H9 (cell line): ENCODE data around the gene TRABD2B. TPM values are rescaled to one million over a fixed set of nuclear protein-coding genes. Genes with fewer than 3 reads are reported as not detected.

Experiments used
- DNase-seq: peaks from one replicate; pipeline ENCODE4 v3.0.0-alpha.2; 2017
- H2AFZ ChIP-seq: one replicate; pipeline ENCODE4 v1.6.1; 2013; ENCODE audit warnings: mild to moderate bottlenecking, low read length, control low read depth, moderate library complexity
- H2AK5ac ChIP-seq: 2 replicates; pipeline ENCODE4 v1.6.1; 2013; ENCODE audit warnings: low read length, control low read depth, mixed read lengths; ENCODE audit not compliant: insufficient read length
- H2BK120ac ChIP-seq: one replicate; pipeline ENCODE4 v1.6.1; 2013; ENCODE audit warnings: low read depth, mild to moderate bottlenecking, low read length, control low read depth, inconsistent platforms; ENCODE audit not compliant: poor library complexity, severe bottlenecking
- H2BK12ac ChIP-seq: 2 replicates; pipeline ENCODE4 v1.6.1; 2013; ENCODE audit warnings: low read length, control low read depth, mixed read lengths, low read depth; ENCODE audit not compliant: insufficient read length
- H2BK15ac ChIP-seq: 2 replicates; pipeline ENCODE4 v1.6.1; 2013; ENCODE audit warnings: low read depth, low read length, control low read depth
- H2BK20ac ChIP-seq: one replicate; pipeline ENCODE4 v1.6.1; 2013; ENCODE audit warnings: low read depth, mild to moderate bottlenecking, low read length, control low read depth, inconsistent platforms; ENCODE audit not compliant: poor library complexity, severe bottlenecking
- H2BK5ac ChIP-seq: 2 replicates; pipeline ENCODE4 v1.6.1; 2013; ENCODE audit warnings: low read length, control low read depth, mixed read lengths; ENCODE audit not compliant: insufficient read length
- H3K14ac ChIP-seq: 2 replicates; pipeline ENCODE4 v1.6.1; 2013; ENCODE audit warnings: low read length, control low read depth; ENCODE audit not compliant: insufficient read depth
- H3K18ac ChIP-seq: 2 replicates; pipeline ENCODE4 v1.6.1; 2013; ENCODE audit warnings: low read depth, mild to moderate bottlenecking, mixed read lengths, low read length, control low read depth; ENCODE audit not compliant: insufficient read length
- H3K23ac ChIP-seq: 2 replicates; pipeline ENCODE4 v1.6.1; 2013; ENCODE audit warnings: low read length, control low read depth, mixed read lengths, low read depth; ENCODE audit not compliant: insufficient read length
- H3K23me2 ChIP-seq: 2 replicates; pipeline ENCODE4 v1.6.1; 2013; ENCODE audit warnings: low read depth, mild to moderate bottlenecking, mixed read lengths, low read length, control low read depth; ENCODE audit not compliant: insufficient read length, poor library complexity, severe bottlenecking
- H3K27ac ChIP-seq: 2 replicates; pipeline ENCODE4 v1.5.1; 2013; ENCODE audit warnings: low read length, control low read depth, mixed read lengths, low read depth; ENCODE audit not compliant: insufficient read length
- H3K27me3 ChIP-seq: 2 replicates; pipeline ENCODE4 v1.6.1; 2013; ENCODE audit warnings: low read length, control low read depth, inconsistent platforms; ENCODE audit not compliant: insufficient read depth
- H3K4ac ChIP-seq: 2 replicates; pipeline ENCODE4 v1.6.1; 2013; ENCODE audit warnings: low read depth, mild to moderate bottlenecking, control low read depth, inconsistent platforms, low read length, moderate library complexity
- H3K4me1 ChIP-seq: 2 replicates; pipeline ENCODE4 v1.6.1; 2013; ENCODE audit warnings: low read length, control low read depth, inconsistent platforms; ENCODE audit not compliant: insufficient read depth
- H3K4me2 ChIP-seq: 2 replicates; pipeline ENCODE4 v1.6.1; 2013; ENCODE audit warnings: low read length, control low read depth, mixed read lengths; ENCODE audit not compliant: insufficient read length, insufficient read depth
- H3K56ac ChIP-seq: 2 replicates; pipeline ENCODE4 v1.6.1; 2013; ENCODE audit warnings: low read depth, mild to moderate bottlenecking, mixed read lengths, low read length, control low read depth; ENCODE audit not compliant: insufficient read length
- H3K79me1 ChIP-seq: 2 replicates; pipeline ENCODE4 v1.6.1; 2013; ENCODE audit warnings: low read depth, mild to moderate bottlenecking, moderate library complexity, low read length, control low read depth, inconsistent platforms; ENCODE audit not compliant: insufficient read depth, poor library complexity, severe bottlenecking
- H3K79me2 ChIP-seq: 2 replicates; pipeline ENCODE4 v1.6.1; 2013; ENCODE audit warnings: low read length, control low read depth, inconsistent platforms; ENCODE audit not compliant: insufficient read depth
- H3K9ac ChIP-seq: 2 replicates; pipeline ENCODE4 v1.6.1; 2013; ENCODE audit warnings: low read length, control low read depth, mixed read lengths; ENCODE audit not compliant: insufficient read length; ENCODE audit errors: extremely low read depth
- H3K9me3 ChIP-seq: one replicate; pipeline ENCODE4 v1.6.1; 2013; ENCODE audit warnings: low read depth, low read length, inconsistent platforms; ENCODE audit not compliant: control insufficient read depth
- H3T11ph ChIP-seq: one replicate; pipeline ENCODE4 v1.6.1; 2013; ENCODE audit warnings: mild to moderate bottlenecking, low read length, control low read depth, inconsistent platforms
- H4K20me1 ChIP-seq: one replicate; pipeline ENCODE4 v1.6.1; 2013; ENCODE audit not compliant: control insufficient read depth, insufficient read length, insufficient read depth
- H4K5ac ChIP-seq: 2 replicates; pipeline ENCODE4 v1.6.1; 2013; ENCODE audit warnings: low read depth, mild to moderate bottlenecking, mixed read lengths, low read length, control low read depth; ENCODE audit not compliant: insufficient read length
- H4K8ac ChIP-seq: replicated peaks from 2 replicates; pipeline ENCODE4 v1.6.1; 2013; ENCODE audit warnings: low read length, control low read depth, mixed read lengths, low read depth; ENCODE audit not compliant: insufficient read length
- H4K91ac ChIP-seq: 2 replicates; pipeline ENCODE4 v1.6.1; 2013; ENCODE audit warnings: low read depth, mild to moderate bottlenecking, moderate library complexity, mixed read lengths, low read length, control low read depth; ENCODE audit not compliant: insufficient read length
- H3K27ac Mint-ChIP-seq, 3 experiments: 2 replicates in 2 of 3; 3 replicates in 1 of 3; pipeline ENCODE4 v1.8.0; 2020 to 2021; ENCODE audit warnings: mixed read lengths in 3 of 3, mild to moderate bottlenecking in 1 of 3, moderate library complexity in 1 of 3
- H3K27me3 Mint-ChIP-seq: 2 replicates; pipeline ENCODE4 v1.8.0; 2021; ENCODE audit warnings: low read depth, mild to moderate bottlenecking, moderate library complexity, mixed read lengths
- H3K36me3 Mint-ChIP-seq, 3 experiments: 2 replicates in 2 of 3; 3 replicates in 1 of 3; pipeline ENCODE4 v1.8.0; 2020 to 2021; ENCODE audit warnings: low read depth in 3 of 3, mixed read lengths in 3 of 3; ENCODE audit not compliant: insufficient read depth in 1 of 3
- H3K4me1 Mint-ChIP-seq, 2 experiments: 2 replicates each; pipeline ENCODE4 v1.8.0; 2020; ENCODE audit warnings: mixed read lengths in 2 of 2
- H3K4me3 Mint-ChIP-seq, 2 experiments: 2 replicates in 1 of 2; 3 replicates in 1 of 2; pipeline ENCODE4 v1.8.0; 2020 to 2021; ENCODE audit warnings: mild to moderate bottlenecking in 2 of 2, mixed read lengths in 2 of 2, moderate library complexity in 1 of 2
- H3K9me3 Mint-ChIP-seq, 2 experiments: 2 replicates in 1 of 2; 3 replicates in 1 of 2; pipeline ENCODE4 v1.8.0; 2020; ENCODE audit warnings: mild to moderate bottlenecking in 2 of 2, mixed read lengths in 2 of 2, moderate library complexity in 1 of 2
- CTCF ChIP-seq: fragments of 200-600 bp; sonication (generic); conservative IDR thresholded peaks from 3 replicates; pipeline ENCODE4 v1.8.0; 2021; ENCODE audit warnings: antibody characterized with exemption, mild to moderate bottlenecking
- WGBS: extraction: QIAGEN DNeasy Blood & Tissue Kit; methylation state at CpG from one replicate; pipeline ENCODE4 v1.1.7; 2013; ENCODE audit warnings: missing lambda C conversion rate, low lambda C conversion rate, mixed read lengths; ENCODE audit not compliant: insufficient read length; ENCODE audit errors: extremely low coverage; 5-methylcytosine and 5-hydroxymethylcytosine counted together
- total RNA-seq: library from RNA; stranded (reverse); gene quantifications from 2 replicates; pipeline ENCODE4 v1.2.1, GENCODE V29; 2021

The TRABD2B gene
- total RNA-seq, 1 experiment from 2014 or later: 2.3 TPM

- no peaks in the 10 kb centered on the region for H3K9me3 ChIP-seq
- H3K4me1 Mint-ChIP-seq: no peaks in the 10 kb centered on the region
- no peak overlapping the region for H2BK5ac ChIP-seq
- H3K23me2 ChIP-seq: no peaks in the 10 kb centered on the region
- WGBS: no CpG with 5 or more reads among the region's 8 CpGs
- no peak overlapping the region for H3K27ac ChIP-seq
- H3K4me2 ChIP-seq: no peak overlapping the region
- H2BK15ac ChIP-seq: no peak overlapping the region
- no peak overlapping the region for H3K23ac ChIP-seq
- no peaks in the 10 kb centered on the region for H3K27me3 ChIP-seq
- H3K79me1 ChIP-seq: no peaks in the 10 kb centered on the region
- no peak overlapping the region for H3K4ac ChIP-seq
- H3K9me3 Mint-ChIP-seq: no peaks in the 10 kb centered on the region
- H3K79me2 ChIP-seq: peaks cover 3% of the 10 kb centered on the region; the same call in 1 of the 2 replicates
- H2BK20ac ChIP-seq: no peak overlapping the region
- no peak overlapping the region for H4K5ac ChIP-seq
- no peak overlapping the region for H3K4me3 Mint-ChIP-seq
- no peak overlapping the region for H4K91ac ChIP-seq
- H3K27me3 Mint-ChIP-seq: peaks cover 7% of the 10 kb centered on the region
- H3T11ph ChIP-seq: no peak overlapping the region
- no peak overlapping the region for H3K9ac ChIP-seq
- no peak overlapping the region for H2AK5ac ChIP-seq
- no peak overlapping the region; the same call in 1 of the 2 replicates for H3K14ac ChIP-seq
- no peak overlapping the region for H3K56ac ChIP-seq
- no peak for TF ChIP-seq CTCF
- H3K36me3 Mint-ChIP-seq: no peaks in the 10 kb centered on the region; a peak in 1 of 7 replicates
- no peak overlapping the region for H4K8ac ChIP-seq
- no peaks in the 10 kb centered on the region for H4K20me1 ChIP-seq
- H3K27ac Mint-ChIP-seq: no peak overlapping the region
- H2BK120ac ChIP-seq: no peak overlapping the region
- H3K4me1 ChIP-seq: no peaks in the 10 kb centered on the region
- no peak overlapping the region for H3K18ac ChIP-seq
- no peak overlapping the region for H2AFZ ChIP-seq
- no peak for DNase-seq
- no peak overlapping the region for H2BK12ac ChIP-seq
These were observed 56.9 kb downstream of the TRABD2B start for GRCh38 chr1:47940326-47940725.
